Upper lobe of left lung (tissue), 6 donors: Measurements from ENCODE around the gene MUC22. TPM values are rescaled to one million over a fixed set of nuclear protein-coding genes. Genes with fewer than 3 reads are reported as not detected.

Experiments used
- ATAC-seq, 2 donors: fragments of 200-7000 bp; cut with Tn5 transposase; one replicate each; pipeline ENCODE4 v1.9.1; 2022; ENCODE audit warnings: mild to moderate bottlenecking in 2 of 2, moderate library complexity in 2 of 2; ENCODE audit not compliant: low FRiP score in 2 of 2
- DNase-seq, 2 donors: peaks; one replicate each; pipeline ENCODE4 v3.0.0-alpha.2; 2019 to 2020
- H3K27ac ChIP-seq, 4 donors: fragments of 200-600 bp; sonication (generic); one replicate each; pipeline ENCODE4 v1.5.1; 2016 to 2019
- H3K27me3 ChIP-seq, 4 donors: fragments of 200-600 bp; sonication (generic); one replicate each; pipeline ENCODE4 v1.5.1; 2017 to 2019
- H3K36me3 ChIP-seq, 4 donors: fragments of 200-600 bp; sonication (generic); one replicate each; pipeline ENCODE4 v1.5.1; 2016 to 2019
- H3K4me1 ChIP-seq, 4 donors: fragments of 200-600 bp; sonication (generic); one replicate each; pipeline ENCODE4 v1.5.1; 2018 to 2019
- H3K4me3 ChIP-seq, 4 donors: fragments of 200-600 bp; sonication (generic); one replicate each; pipeline ENCODE4 v1.5.1; 2017 to 2019; ENCODE audit warnings: mild to moderate bottlenecking in 2 of 4, moderate library complexity in 1 of 4
- H3K9me3 ChIP-seq, 4 donors: fragments of 200-600 bp; sonication (generic); one replicate each; pipeline ENCODE4 v1.5.1; 2018 to 2019
- EP300 ChIP-seq, 4 donors: sonication (generic); formaldehyde crosslinking; IDR thresholded peaks; one replicate each; pipeline ENCODE4 v1.5.1; 2017; ENCODE audit warnings: antibody characterized with exemption in 4 of 4, control low read depth in 2 of 4
- POLR2A ChIP-seq, 4 donors: fragments of 450-650 bp; IDR thresholded peaks; one replicate each; pipeline ENCODE4 v1.5.1; 2016 to 2017; ENCODE audit warnings: antibody characterized with exemption in 4 of 4, mild to moderate bottlenecking in 2 of 4
- POLR2AphosphoS5 ChIP-seq, 2 donors: sonication (generic); formaldehyde crosslinking; IDR thresholded peaks; one replicate each; pipeline ENCODE4 v1.5.1; 2017; ENCODE audit warnings: antibody characterized with exemption in 2 of 2
- WGBS, 2 donors: methylation state at CpG; one replicate each; pipeline ENCODE4 v1.1.5; 2017 to 2018; 5-methylcytosine and 5-hydroxymethylcytosine counted together
- total RNA-seq, 6 donors: library from RNA; depleted of rRNA in 4 of 6; stranded (reverse); fragments of >200 nt in 4 of 6; gene quantifications; one replicate each; pipeline versions ENCODE4 v1.1.0 to v1.2.1, GENCODE V29; 2016 to 2021
- TF ChIP-seq, protein P1 (sequence below), 6 experiments: fragments of 450-650 bp in 4 of 6; fragments of 200-600 bp in 2 of 6; sonication (generic) in 2 of 6; IDR thresholded peaks; one replicate each; pipeline ENCODE4 v1.5.1; 2016 to 2019; ENCODE audit warnings: antibody characterized with exemption in 6 of 6
- donor health status: DM: no; HTN: no; CAD: no; lungs with moderate emphysema.
- donor health status: DM: no; HTN: yes; CAD: no; lungs with severe emphysema.

Gene MUC22
- total RNA-seq, 6 donors from 2014 or later, result 0.06 to 0.15 (median 0.07) TPM; not detected in 3

DNA sequence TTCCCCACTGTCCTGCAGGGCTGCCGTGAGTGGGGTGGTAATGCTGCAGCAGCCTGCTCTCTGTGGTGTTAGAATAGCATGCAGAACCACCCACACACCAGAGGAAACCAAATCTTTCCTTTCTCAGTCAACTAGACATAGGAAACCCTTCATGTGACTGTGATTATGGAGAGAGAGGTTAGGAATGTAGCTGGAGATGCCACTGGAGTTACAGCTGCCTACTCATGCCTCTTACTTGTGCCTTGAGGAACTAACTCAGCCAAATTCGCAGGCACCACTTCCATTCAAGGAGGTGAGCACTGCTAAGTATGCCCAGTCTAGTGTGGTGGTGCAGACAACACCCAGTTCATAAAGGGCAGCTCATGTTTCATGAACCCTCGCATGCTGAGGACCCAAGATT lies 27.4 kb downstream of the MUC22 start:
- DNase-seq (peak in 1 of 2 donors; percentile 30), ATAC-seq (peak in 1 of 2 donors; percentile 56)
- no peaks in the 10 kb centered on the region for H3K27me3 ChIP-seq
- H3K4me3 ChIP-seq, result no peak overlapping the region
- no peak for TF ChIP-seq POLR2A (IDR thresholded peaks at IDR 0.05)
- no peak for TF ChIP-seq EP300 (IDR thresholded peaks at IDR 0.05)
- TF ChIP-seq, protein P1, sequence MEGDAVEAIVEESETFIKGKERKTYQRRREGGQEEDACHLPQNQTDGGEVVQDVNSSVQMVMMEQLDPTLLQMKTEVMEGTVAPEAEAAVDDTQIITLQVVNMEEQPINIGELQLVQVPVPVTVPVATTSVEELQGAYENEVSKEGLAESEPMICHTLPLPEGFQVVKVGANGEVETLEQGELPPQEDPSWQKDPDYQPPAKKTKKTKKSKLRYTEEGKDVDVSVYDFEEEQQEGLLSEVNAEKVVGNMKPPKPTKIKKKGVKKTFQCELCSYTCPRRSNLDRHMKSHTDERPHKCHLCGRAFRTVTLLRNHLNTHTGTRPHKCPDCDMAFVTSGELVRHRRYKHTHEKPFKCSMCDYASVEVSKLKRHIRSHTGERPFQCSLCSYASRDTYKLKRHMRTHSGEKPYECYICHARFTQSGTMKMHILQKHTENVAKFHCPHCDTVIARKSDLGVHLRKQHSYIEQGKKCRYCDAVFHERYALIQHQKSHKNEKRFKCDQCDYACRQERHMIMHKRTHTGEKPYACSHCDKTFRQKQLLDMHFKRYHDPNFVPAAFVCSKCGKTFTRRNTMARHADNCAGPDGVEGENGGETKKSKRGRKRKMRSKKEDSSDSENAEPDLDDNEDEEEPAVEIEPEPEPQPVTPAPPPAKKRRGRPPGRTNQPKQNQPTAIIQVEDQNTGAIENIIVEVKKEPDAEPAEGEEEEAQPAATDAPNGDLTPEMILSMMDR (IDR thresholded peaks at IDR 0.05), result no peak
- no peak for TF ChIP-seq POLR2AphosphoS5 (IDR thresholded peaks at IDR 0.05)
- no peaks in the 10 kb centered on the region for H3K9me3 ChIP-seq
- H3K27ac ChIP-seq, result peak overlapping the region in 1 of 4 donors; percentile 39
- 52 to 58% methylated on average over 3 of the region's 3 CpGs for WGBS, 2 donors
- H3K36me3 ChIP-seq, result no peaks in the 10 kb centered on the region
- H3K4me1 ChIP-seq, result no peaks in the 10 kb centered on the region

- no peak overlapping the region for H3K4me3 ChIP-seq
- TF ChIP-seq POLR2A (IDR thresholded peaks at IDR 0.05) (no peak), EP300 (IDR thresholded peaks at IDR 0.05) (no peak), POLR2AphosphoS5 (IDR thresholded peaks at IDR 0.05) (no peak)
- TF ChIP-seq, protein P1 (IDR thresholded peaks at IDR 0.05), result no peak
Measured at GRCh38 chr6:31038559-31038958, 28.3 kb downstream of the MUC22 start.

GRCh38 chr6:31040801-31041200 lies 30.5 kb downstream of the MUC22 start:
- H3K4me3 ChIP-seq, result no peak overlapping the region
- no peaks in the 10 kb centered on the region for H3K27me3 ChIP-seq
- no peak for ATAC-seq
- H3K9me3 ChIP-seq, result no peaks in the 10 kb centered on the region
- DNase-seq, result no peak
- TF ChIP-seq, protein P1 (IDR thresholded peaks at IDR 0.05), result no peak
- TF ChIP-seq POLR2AphosphoS5 (IDR thresholded peaks at IDR 0.05) (no peak), EP300 (IDR thresholded peaks at IDR 0.05) (no peak), POLR2A (IDR thresholded peaks at IDR 0.05) (no peak)
- peaks cover 0 to 7% (median 0%) of the 10 kb centered on the region in 4 donors for H3K4me1 ChIP-seq
- peak overlapping the region in 2 of 4 donors; percentile 44 to 76 for H3K27ac ChIP-seq
- no peaks in the 10 kb centered on the region for H3K36me3 ChIP-seq
- 77% methylated on average over 7 of the region's 7 CpGs for WGBS, 2 donors

More at GRCh38 chr6:31038559-31038958, 28.3 kb downstream of the MUC22 start:
- no peaks in the 10 kb centered on the region for H3K27me3 ChIP-seq
- no peak overlapping the region for H3K27ac ChIP-seq
- 94% methylated on average over 8 of the region's 8 CpGs for WGBS, 2 donors
- H3K4me1 ChIP-seq, result peaks cover 0 to 7% (median 0%) of the 10 kb centered on the region in 4 donors
- DNase-seq (no peak), ATAC-seq (no peak)
- no peaks in the 10 kb centered on the region for H3K9me3 ChIP-seq
- no peaks in the 10 kb centered on the region for H3K36me3 ChIP-seq

DNA sequence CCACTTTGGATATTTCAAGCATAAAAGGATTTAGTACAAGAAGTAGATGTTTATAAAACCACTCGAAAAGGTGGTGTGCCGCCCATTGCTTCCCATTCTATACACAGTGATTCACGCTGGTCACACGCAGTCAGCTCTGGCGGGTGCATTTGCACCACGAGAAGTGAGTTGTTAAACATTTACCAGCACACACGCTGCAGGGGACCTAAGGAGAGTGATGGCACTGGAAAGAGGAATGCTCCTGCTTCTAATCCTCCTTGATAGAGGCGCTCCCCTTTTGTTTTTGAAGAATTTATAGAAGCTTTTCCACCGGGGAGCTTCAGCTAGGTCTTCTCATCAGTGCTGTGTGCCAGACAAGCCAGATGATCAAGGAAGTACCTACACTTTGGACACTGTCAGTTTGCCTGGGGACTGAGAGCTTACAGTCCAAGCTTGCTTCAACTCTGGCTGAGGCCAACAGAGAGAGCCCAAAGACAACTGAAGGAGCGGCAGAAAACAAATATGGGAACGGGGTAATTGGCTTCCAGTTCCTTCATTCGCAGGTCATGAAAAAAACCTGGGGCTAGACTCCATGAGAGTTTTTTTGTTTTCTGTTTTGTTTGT lies 31.2 kb downstream of the MUC22 start:
- DNase-seq (peak in 1 of 2 donors; percentile 35), ATAC-seq (no peak)
- Histone ChIP-seq H3K27ac (peak overlapping the region in 1 of 4 donors; percentile 76), H3K27me3 (no peaks in the 10 kb centered on the region), H3K4me3 (no peak overlapping the region), H3K36me3 (no peaks in the 10 kb centered on the region), H3K4me1 (peaks cover 0 to 7% (median 0%) of the 10 kb centered on the region in 4 donors), H3K9me3 (no peaks in the 10 kb centered on the region)
- WGBS, 2 donors, result 73 to 80% methylated on average over 12 of the region's 12 CpGs
- no peak for TF ChIP-seq EP300 (IDR thresholded peaks at IDR 0.05)
- no peak for TF ChIP-seq POLR2A (IDR thresholded peaks at IDR 0.05)
- no peak for TF ChIP-seq POLR2AphosphoS5 (IDR thresholded peaks at IDR 0.05)
- TF ChIP-seq, protein P1 (IDR thresholded peaks at IDR 0.05), result no peak

- H3K9me3 ChIP-seq, result no peaks in the 10 kb centered on the region
- ATAC-seq (peak in 1 of 2 donors; percentile 56), DNase-seq (peak in 1 of 2 donors; percentile 68)
- H3K4me3 ChIP-seq, result peak overlapping the region in 1 of 4 donors; percentile 4
- H3K4me1 ChIP-seq, result peaks cover 0 to 7% (median 0%) of the 10 kb centered on the region in 4 donors
- 39 to 40% methylated on average over 4 of the region's 4 CpGs for WGBS, 2 donors
- H3K36me3 ChIP-seq, result no peaks in the 10 kb centered on the region
- H3K27ac ChIP-seq, result no peak overlapping the region
- TF ChIP-seq, protein P1 (IDR thresholded peaks at IDR 0.05), result peak in 4 of 6 experiments; percentile 31 to 61 (median 36)
- no peak for TF ChIP-seq EP300 (IDR thresholded peaks at IDR 0.05)
- no peaks in the 10 kb centered on the region for H3K27me3 ChIP-seq
Measured at GRCh38 chr6:31042806-31043205, 32.5 kb downstream of the MUC22 start.
